ENCODE measurements around the gene PTRH1. TPM values are rescaled to one million over a fixed set of nuclear protein-coding genes. Genes with fewer than 3 reads are reported as not detected.

The PTRH1 gene
- total and polyA plus RNA-seq, 2 of the 4 experiments (the other 2 are of a cell fraction) = 5.4 to 14.8 TPM

DNA sequence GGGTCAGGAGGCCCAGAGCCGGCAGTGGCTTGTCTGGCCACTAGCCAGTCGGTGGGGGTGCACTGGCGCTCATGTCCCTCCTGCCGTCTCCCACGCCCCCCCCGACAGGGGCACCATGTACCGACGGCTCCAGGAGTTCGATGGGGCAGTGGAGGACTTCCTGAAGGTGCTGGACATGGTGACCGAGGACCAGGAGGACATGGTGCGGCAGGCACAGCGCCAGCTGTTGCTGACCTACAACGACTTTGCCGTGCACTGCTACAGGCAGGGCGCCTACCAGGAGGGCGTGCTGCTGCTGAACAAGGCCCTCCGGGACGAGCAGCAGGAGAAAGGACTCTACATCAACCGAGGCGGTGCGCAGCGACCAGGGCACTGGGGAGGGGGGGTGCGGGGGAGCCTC, 8.5 kb upstream of the PTRH1 start:
- Histone ChIP-seq H3K27me3 (ENCODE audit: control insufficient read depth, insufficient read depth, low read length) (peaks cover 4% of the 10 kb centered on the region; the same call in 1 of the 2 replicates), H3K23ac (ENCODE audit: low read depth, low read length) (no peak overlapping the region), H2AK9ac (replicated peaks; ENCODE audit: low read depth, low read length, poor library complexity) (no peak overlapping the region), H3K79me1 (ENCODE audit: low read depth in 1 of 2, low read length in 2 of 2) (no peaks in the 10 kb centered on the region), H3K9ac (ENCODE audit: low read depth, low read length) (no peak overlapping the region), H3K4me3 (ENCODE audit: insufficient read depth, low read depth, low read length) (no peak overlapping the region), H3K9me1 (ENCODE audit: insufficient read depth, low read length) (no peaks in the 10 kb centered on the region; the same call in 1 of the 2 replicates), H2BK120ac (ENCODE audit: low read depth, low read length) (no peak overlapping the region), H3K4me1 (ENCODE audit: control insufficient read depth, insufficient read depth, low read length) (0 out of 2 replicates have a peak, but pooled peaks cover 1% of the 10 kb centered on the region), H3K56ac (ENCODE audit: extremely low read depth, insufficient read depth, low read length) (no peak overlapping the region), H3K14ac (replicated peaks; ENCODE audit: low read depth, low read length) (no peak overlapping the region), H2BK15ac (ENCODE audit: low read depth, low read length) (no peak overlapping the region), H2BK20ac (ENCODE audit: low read depth, low read length) (no peak overlapping the region), H4K8ac (ENCODE audit: low read depth in 2 of 2, low read length in 2 of 2) (no peak overlapping the region), H3K27ac (ENCODE audit: insufficient read depth, low read length) (no peak overlapping the region), H3K4ac (ENCODE audit: low read depth, low read length) (no peak overlapping the region), H3K36me3 (ENCODE audit: control insufficient read depth, insufficient read depth, low read length) (no peaks in the 10 kb centered on the region), H3K9me3 (ENCODE audit: control insufficient read depth, insufficient read depth, low read length) (no peaks in the 10 kb centered on the region), H2AK5ac (ENCODE audit: low read depth, low read length) (no peak overlapping the region), H4K5ac (ENCODE audit: low read depth, low read length) (no peak overlapping the region), H4K20me1 (ENCODE audit: insufficient read depth, low read length) (no peaks in the 10 kb centered on the region), H4K91ac (ENCODE audit: insufficient read depth, low read depth, low read length) (no peak overlapping the region), H2AFZ (replicated peaks; ENCODE audit: low read length, poor library complexity) (peak overlapping the region; percentile 34), H3K4me2 (ENCODE audit: low read depth, low read length) (no peak overlapping the region), H3K18ac (ENCODE audit: low read depth, low read length) (no peak overlapping the region), H2BK5ac (ENCODE audit: low read depth, low read length, poor library complexity, severe bottlenecking) (no peak overlapping the region)
- POLR2A ChIA-PET (ENCODE audit: unreplicated experiment) = no interaction called here
- DNase-seq (no peak), ATAC-seq (ENCODE audit: low read depth) (no peak)
- TF ChIP-seq, protein P1, sequence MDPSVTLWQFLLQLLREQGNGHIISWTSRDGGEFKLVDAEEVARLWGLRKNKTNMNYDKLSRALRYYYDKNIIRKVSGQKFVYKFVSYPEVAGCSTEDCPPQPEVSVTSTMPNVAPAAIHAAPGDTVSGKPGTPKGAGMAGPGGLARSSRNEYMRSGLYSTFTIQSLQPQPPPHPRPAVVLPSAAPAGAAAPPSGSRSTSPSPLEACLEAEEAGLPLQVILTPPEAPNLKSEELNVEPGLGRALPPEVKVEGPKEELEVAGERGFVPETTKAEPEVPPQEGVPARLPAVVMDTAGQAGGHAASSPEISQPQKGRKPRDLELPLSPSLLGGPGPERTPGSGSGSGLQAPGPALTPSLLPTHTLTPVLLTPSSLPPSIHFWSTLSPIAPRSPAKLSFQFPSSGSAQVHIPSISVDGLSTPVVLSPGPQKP (IDR thresholded peaks at IDR 0.05; ENCODE audit: borderline replicate concordance, low read depth, low read length) = no peak
- TF ChIP-seq NFE2L2 (IDR thresholded peaks at IDR 0.05; ENCODE audit: low read depth, low read length) (no peak), FOS (IDR thresholded peaks at IDR 0.05; ENCODE audit: low read depth, low read length) (no peak), BHLHE40 (IDR thresholded peaks at IDR 0.05; ENCODE audit: low read depth, low read length) (no peak), RCOR1 (IDR thresholded peaks at IDR 0.05; ENCODE audit: insufficient replicate concordance, low read length) (no peak), RFX5 (IDR thresholded peaks at IDR 0.05; ENCODE audit: low read depth, low read length) (no peak), MAFK (IDR thresholded peaks at IDR 0.05; ENCODE audit: low read depth, low read length) (no peak), SMC3 (IDR thresholded peaks at IDR 0.05; ENCODE audit: low read depth, low read length) (no peak), CHD1 (IDR thresholded peaks at IDR 0.05; ENCODE audit: low read depth, low read length) (no peak)
- dilution Hi-C loops (cut with HindIII; ENCODE audit: low sequenced_read_pairs, unreplicated experiment) (no loop called here), intact Hi-C loops (cut with micrococcal nuclease) (no loop called here), in situ Hi-C loops (cut with MboI; ENCODE audit: low sequenced_read_pairs) (no loop called here)
- WGBS, 2 experiments (ENCODE audit: extremely low coverage in 2 of 2, insufficient read length in 1 of 2) = 58% methylated on average over 6 of the region's 23 CpGs; no CpG with 5 or more reads in 1 of the 2 experiments
- CTCF ChIA-PET = interaction anchor here (2.6 kb wide), 1 partner anchor 11 kb away, joined by 8 read pairs; the partner anchor contains the start of gene TOR2A
- BruUV-seq (replicated peaks) = no TSS peak

Measured in IMR-90 (cell line).